K562 (cell line): ENCODE data around the gene SCUBE1. TPM values are rescaled to one million over a fixed set of nuclear protein-coding genes. Genes with fewer than 3 reads are reported as not detected.

Experiments
- ATAC-seq: fragments of 200-7000 bp; cut with Tn5 transposase; 3 replicates; pipeline ENCODE4 v1.9.1; 2020; ENCODE audit warnings: moderate library complexity
- BruUV-seq: library from RNA; stranded (reverse); fragments of 400-500 nt; replicated peaks from 2 replicates; lab custom pipeline; 2021; lab: Mats Ljungman, UMichigan
- CTCF ChIA-PET: fragments of 300-600 bp; formaldehyde crosslinking; extraction: SDS; loops from one replicate; lab custom pipeline; 2021; ENCODE audit warnings: low intra/inter-chr PET ratio; lab: Yijun Ruan, JAX
- POLR2A ChIA-PET: fragments of 300-600, 350-650 bp; sonication (Branson Sonifier 250); formaldehyde crosslinking; extraction: SDS; loops from one replicate; lab custom pipeline; 2021; ENCODE audit warnings: antibody characterized with exemption, inconsistent platforms; lab: Yijun Ruan, JAX
- DNase-seq, 4 experiments: peaks; one replicate each; pipeline versions ENCODE4 v3.0.0 to v3.0.0-alpha.2; 2011 to 2018; ENCODE audit warnings: low spot score in 3 of 4, mixed read lengths in 3 of 4; ENCODE audit errors: extremely low read depth in 1 of 4
- FAIRE-seq: peaks from 2 replicates; lab custom pipeline; 2011; peaks lifted over from hg19 to GRCh38; lab: Jason Lieb, UNC
- H2AFZ ChIP-seq: 2 replicates; pipeline ENCODE4 v1.6.0; 2011; ENCODE audit warnings: low read depth, low read length, control low read depth, inconsistent platforms
- H3K27ac ChIP-seq: fragments of 200-600 bp; 3 replicates; pipeline ENCODE4 v1.8.0; 2011; ENCODE audit warnings: low read depth, mild to moderate bottlenecking, control low read depth, inconsistent platforms, low read length, moderate library complexity, mixed read lengths; ENCODE audit errors: extremely low read depth
- H3K27me3 ChIP-seq, 2 experiments: fragments of 300-600 bp in 1 of 2; 2 replicates in 1 of 2; 3 replicates in 1 of 2; pipeline versions ENCODE4 v1.6.0 to v1.8.0; 2011; ENCODE audit warnings: inconsistent platforms in 2 of 2, low read length in 2 of 2, mild to moderate bottlenecking in 1 of 2, mixed read lengths in 1 of 2, moderate library complexity in 1 of 2; ENCODE audit not compliant: control insufficient read depth in 2 of 2, insufficient read depth in 2 of 2
- H3K36me3 ChIP-seq: fragments of 300-600 bp; 3 replicates; pipeline ENCODE4 v1.8.0; 2011; ENCODE audit warnings: mild to moderate bottlenecking, low read length, inconsistent platforms; ENCODE audit not compliant: control insufficient read depth, insufficient read depth
- H3K4me1 ChIP-seq, 2 experiments: fragments of 200-600 bp in 1 of 2; replicated peaks in 1 of 2; 2 replicates in 1 of 2; 3 replicates in 1 of 2; pipeline versions ENCODE4 v1.5.1 to v1.8.0; 2011; ENCODE audit warnings: inconsistent platforms in 2 of 2, low read length in 2 of 2, mild to moderate bottlenecking in 1 of 2, mixed read lengths in 1 of 2, moderate library complexity in 1 of 2; ENCODE audit not compliant: control insufficient read depth in 2 of 2, insufficient read depth in 2 of 2
- H3K4me2 ChIP-seq: 2 replicates; pipeline ENCODE4 v1.6.1; 2011; ENCODE audit warnings: low read length, control low read depth, inconsistent platforms, mixed read lengths; ENCODE audit not compliant: insufficient read depth
- H3K4me3 ChIP-seq: fragments of 200-600 bp; sonication (generic), shearing (Covaris generic); 2 replicates; pipeline ENCODE4 v1.5.1; 2016; ENCODE audit warnings: control low read depth, inconsistent platforms
- H3K79me2 ChIP-seq: fragments of 200-600 bp; 3 replicates; pipeline ENCODE4 v1.8.0; 2011; ENCODE audit warnings: low read length, inconsistent platforms; ENCODE audit not compliant: control insufficient read depth, insufficient read depth
- H3K9ac ChIP-seq, 2 experiments: 2 replicates each; pipeline versions ENCODE4 v1.6.0 to v1.6.1; 2011; ENCODE audit warnings: low read depth in 2 of 2, low read length in 2 of 2, control low read depth in 1 of 2, inconsistent platforms in 1 of 2, mild to moderate bottlenecking in 1 of 2, mixed read lengths in 1 of 2; ENCODE audit not compliant: insufficient read depth in 1 of 2
- H3K9me1 ChIP-seq: one replicate; pipeline ENCODE4 v1.6.0; 2011; ENCODE audit warnings: inconsistent platforms, mild to moderate bottlenecking, low read length, moderate library complexity; ENCODE audit not compliant: control insufficient read depth, insufficient read depth
- H3K9me3 ChIP-seq: replicated peaks from 2 replicates; pipeline ENCODE4 v1.5.1; 2011; ENCODE audit warnings: low read depth, low read length, inconsistent platforms; ENCODE audit not compliant: control insufficient read depth, insufficient read depth
- H4K20me1 ChIP-seq: replicated peaks from 2 replicates; pipeline ENCODE4 v1.6.1; 2011; ENCODE audit warnings: low read length, inconsistent platforms, mixed read lengths; ENCODE audit not compliant: control insufficient read depth, insufficient read depth
- DNMT1 ChIP-seq: fragments of 450-650 bp; IDR thresholded peaks from 2 replicates; pipeline ENCODE4 v1.6.1; 2016; ENCODE audit warnings: antibody characterized with exemption, mild to moderate bottlenecking
- FIP1L1 ChIP-seq: fragments of 200-400 bp; formaldehyde crosslinking; IDR thresholded peaks from 2 replicates; pipeline ENCODE4 v1.6.1; 2018; ENCODE audit warnings: mild to moderate bottlenecking, low read depth, low read length; ENCODE audit not compliant: poor library complexity, severe bottlenecking
- NFE2L1 ChIP-seq: fragments of 450-650 bp; IDR thresholded peaks from 2 replicates; pipeline ENCODE4 v1.6.1; 2016; ENCODE audit warnings: missing genetic modification characterization, low read depth, mild to moderate bottlenecking, missing compliant biosample characterization, moderate library complexity, borderline replicate concordance
- SNIP1 ChIP-seq: fragments of 450-650 bp; IDR thresholded peaks from 2 replicates; pipeline ENCODE4 v1.7.1; 2017; ENCODE audit warnings: low read depth, mild to moderate bottlenecking
- ZBTB12 ChIP-seq: fragments of 250-450 bp; sonication (Bioruptor Pico); IDR thresholded peaks from 2 replicates; pipeline ENCODE4 v1.4.0; 2020
- ZNF41 ChIP-seq: fragments of 250-450 bp; sonication (Bioruptor Pico); conservative IDR thresholded peaks from 2 replicates; pipeline ENCODE4 v1.4.0; 2020; ENCODE audit warnings: mild to moderate bottlenecking
- WGBS: fragments of 100-300 bp; shearing (Covaris generic); methylation state at CpG from one replicate; pipeline ENCODE4 v1.1.6; 2016; ENCODE audit warnings: low coverage, mixed read lengths; ENCODE audit not compliant: insufficient coverage; ENCODE audit errors: missing lambda C conversion rate; 5-methylcytosine and 5-hydroxymethylcytosine counted together
- in situ Hi-C: fragments of 300-500 bp; cut with MboI; formaldehyde crosslinking; loops from 4 replicates; pipeline ENCODE4 v1.15.0; 2018; ENCODE audit warnings: inconsistent platforms, mixed read lengths
- intact Hi-C: fragments of 100-400 bp; cut with micrococcal nuclease; formaldehyde crosslinking; loops from 2 replicates; pipeline ENCODE4 v1.14.2; 2022
- polyA plus RNA-seq, 8 experiments: library from polyadenylated mRNA; depleted of rRNA in 4 of 8; stranded (reverse) in 5 of 8; unstranded in 3 of 8; fragments of >200 nt; fragmentation: Nextera tagmentation in 2 of 8; fragmentation: Illumina TruSeq in 1 of 8; extraction: Ambion mirVana in 2 of 8; extraction: Trizol in 1 of 8; gene quantifications; 2 replicates each; pipeline versions ENCODE4 v1.2.1 to v1.2.3, GENCODE V29; 2011 to 2014; ENCODE audit warnings: inconsistent platforms in 1 of 8, missing spikeins in 1 of 8
- total RNA-seq, 7 experiments: library from RNA; depleted of rRNA in 6 of 7; stranded (reverse); fragments of >200 nt in 6 of 7; fragmentation: Illumina TruSeq in 2 of 7; extraction: Trizol in 2 of 7; gene quantifications; 2 replicates each; pipeline versions ENCODE4 v1.2.1 to v1.2.3, GENCODE V29; 2011 to 2021; ENCODE audit warnings: low replicate concordance in 1 of 7

The SCUBE1 gene
- total and polyA plus RNA-seq, 9 of the 15 experiments (the other 6 are each of a cell fraction or from before 2014, with no cell fraction given), result 0.03 to 0.47 (median 0.29) TPM; not detected in 6

GRCh38 chr22:43296276-43296902, 46.8 kb downstream of the SCUBE1 start:
- CTCF ChIA-PET, result no interaction called here
- FAIRE-seq, result no peak
- H3K36me3 ChIP-seq, result no peaks in the 10 kb centered on the region
- no peaks in the 10 kb centered on the region for H3K9me3 ChIP-seq
- H3K9me1 ChIP-seq, result peaks cover 4% of the 10 kb centered on the region
- no peak overlapping the region for H3K4me3 ChIP-seq
- no peak for DNase-seq
- no peak for TF ChIP-seq FIP1L1
- TF ChIP-seq NFE2L1, result no peak
- no peak for TF ChIP-seq DNMT1
- TF ChIP-seq ZBTB12, result no peak
- no peak for TF ChIP-seq SNIP1
- TF ChIP-seq ZNF41 (CRISPR knock-in tag), result no peak
- TF ChIP-seq, all 486 proteins: peak for 0
- in situ Hi-C loops (no loop called here), intact Hi-C loops (no loop called here)
- H3K27ac ChIP-seq, result no peak overlapping the region
- no TSS peak for BruUV-seq
- H2AFZ ChIP-seq, result no peak overlapping the region
- no peaks in the 10 kb centered on the region for H4K20me1 ChIP-seq
- ATAC-seq, result no peak
- H3K9ac ChIP-seq, result no peak overlapping the region
- POLR2A ChIA-PET, result interaction anchor here (0.7 to 1.3 kb wide), 2 partner anchors 13 to 41 kb away, joined by 3 to 4 read pairs; no protein-coding TSS in a partner anchor
- H3K79me2 ChIP-seq, result no peaks in the 10 kb centered on the region
- H3K27me3 ChIP-seq, result peaks cover 0 to 22% of the 10 kb centered on the region in 2 experiments; a peak in 2 of 5 replicates
- peaks cover 14 to 16% of the 10 kb centered on the region in 2 experiments; a peak in 4 of 5 replicates for H3K4me1 ChIP-seq
- H3K4me2 ChIP-seq, result no peak overlapping the region
- WGBS, result 17% methylated on average over 13 of the region's 16 CpGs
